ENCODE measurements around the gene THSD8.

DNA sequence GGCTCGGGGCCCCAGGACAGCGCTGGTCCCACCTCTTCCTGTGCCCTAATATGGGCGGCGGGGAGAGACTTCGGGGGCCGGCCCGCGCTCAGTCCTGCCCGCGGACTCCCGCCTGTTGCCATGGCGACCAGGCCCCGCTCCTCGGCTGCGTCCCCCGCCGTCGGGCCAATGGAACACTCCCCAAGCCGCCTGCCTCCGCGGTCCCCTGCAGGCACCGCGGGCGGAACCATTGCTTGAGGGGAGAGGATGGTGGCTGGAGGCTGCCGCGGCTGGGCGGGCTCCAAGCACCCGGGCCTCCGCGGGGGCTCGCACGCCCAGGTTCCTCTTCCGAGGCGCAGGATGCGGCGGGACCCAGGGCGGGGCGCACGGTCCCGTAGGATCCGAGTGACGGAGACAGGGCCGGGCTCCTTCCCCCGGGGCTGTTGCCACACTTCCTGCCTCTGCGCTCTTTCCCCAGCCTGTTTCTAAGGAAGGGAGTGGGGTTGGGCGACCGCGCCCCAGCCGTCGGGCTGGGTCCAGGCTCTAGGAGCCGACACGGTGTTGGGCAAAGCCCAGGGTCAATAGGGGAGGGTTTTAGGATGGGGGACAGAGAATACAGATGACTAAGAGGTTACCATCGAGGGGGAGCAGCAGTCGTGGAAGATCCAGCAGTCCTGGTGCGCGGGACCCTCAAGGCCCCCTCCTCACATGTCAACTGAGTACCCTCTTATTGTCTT, 11.8 kb upstream of the THSD8 start:
- TF ChIP-seq, protein P1, sequence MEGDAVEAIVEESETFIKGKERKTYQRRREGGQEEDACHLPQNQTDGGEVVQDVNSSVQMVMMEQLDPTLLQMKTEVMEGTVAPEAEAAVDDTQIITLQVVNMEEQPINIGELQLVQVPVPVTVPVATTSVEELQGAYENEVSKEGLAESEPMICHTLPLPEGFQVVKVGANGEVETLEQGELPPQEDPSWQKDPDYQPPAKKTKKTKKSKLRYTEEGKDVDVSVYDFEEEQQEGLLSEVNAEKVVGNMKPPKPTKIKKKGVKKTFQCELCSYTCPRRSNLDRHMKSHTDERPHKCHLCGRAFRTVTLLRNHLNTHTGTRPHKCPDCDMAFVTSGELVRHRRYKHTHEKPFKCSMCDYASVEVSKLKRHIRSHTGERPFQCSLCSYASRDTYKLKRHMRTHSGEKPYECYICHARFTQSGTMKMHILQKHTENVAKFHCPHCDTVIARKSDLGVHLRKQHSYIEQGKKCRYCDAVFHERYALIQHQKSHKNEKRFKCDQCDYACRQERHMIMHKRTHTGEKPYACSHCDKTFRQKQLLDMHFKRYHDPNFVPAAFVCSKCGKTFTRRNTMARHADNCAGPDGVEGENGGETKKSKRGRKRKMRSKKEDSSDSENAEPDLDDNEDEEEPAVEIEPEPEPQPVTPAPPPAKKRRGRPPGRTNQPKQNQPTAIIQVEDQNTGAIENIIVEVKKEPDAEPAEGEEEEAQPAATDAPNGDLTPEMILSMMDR (IDR thresholded peaks at IDR 0.05; ENCODE audit: borderline replicate concordance, extremely low read depth, low read length, poor library complexity, severe bottlenecking), result no peak
- no peak for TF ChIP-seq EZH2 (IDR thresholded peaks at IDR 0.05; ENCODE audit: borderline replicate concordance, low read depth, low read length, severe bottlenecking)
